A549 (cell line): Measurements from ENCODE around the gene HMG20B. TPM values are rescaled to one million over a fixed set of nuclear protein-coding genes. Genes with fewer than 3 reads are reported as not detected.
A peak's percentile ranks its signal among the peaks of the same experiment; 100 is the strongest.

Source experiments
- ATAC-seq, 2 experiments: fragments of 200-7000 bp in 1 of 2; fragments of >200 bp in 1 of 2; cut with Nextera tagmentation in 1 of 2; cut with Tn5 transposase in 1 of 2; 3 replicates each; pipeline versions ENCODE4 v1.8.0 to v1.9.1; 2018 to 2020; ENCODE audit warnings: mild to moderate bottlenecking in 1 of 2, moderate library complexity in 1 of 2
- CTCF ChIA-PET: fragments of 300-600 bp; sonication (Branson Sonifier 250); formaldehyde crosslinking; extraction: SDS; loops from one replicate; lab custom pipeline; 2021; ENCODE audit warnings: antibody characterized with exemption, inconsistent platforms; lab: Yijun Ruan, JAX
- POLR2A ChIA-PET: fragments of 350-600 bp; formaldehyde crosslinking; extraction: SDS; loops from one replicate; lab custom pipeline; 2021; ENCODE audit warnings: antibody characterized with exemption, inconsistent platforms; lab: Yijun Ruan, JAX
- DNase-seq, 2 experiments: peaks; one replicate each; pipeline versions ENCODE4 v3.0.0 to v3.0.0-alpha.2; 2011 to 2016; ENCODE audit warnings: low read depth in 1 of 2, low spot score in 1 of 2
- FAIRE-seq: peaks from 2 replicates; lab custom pipeline; 2011; peaks lifted over from hg19 to GRCh38; lab: Jason Lieb, UNC
- H3K27ac ChIP-seq, 2 experiments: fragments of >200 bp; sonication (Bioruptor Twin); formaldehyde crosslinking; 3 replicates each; pipeline ENCODE4 v1.5.1; 2016 to 2017
- H3K4me1 ChIP-seq: fragments of >200 bp; sonication (Bioruptor Twin); formaldehyde crosslinking; 3 replicates; pipeline ENCODE4 v1.6.1; 2016
- H3K4me2 ChIP-seq: fragments of >200 bp; sonication (Bioruptor Twin); formaldehyde crosslinking; 3 replicates; pipeline ENCODE4 v1.6.1; 2016
- H3K4me3 ChIP-seq: fragments of >200 bp; sonication (Bioruptor Twin); formaldehyde crosslinking; 3 replicates; pipeline ENCODE4 v1.5.1; 2016
- H3K9me3 ChIP-seq: fragments of >200 bp; sonication (Bioruptor Twin); formaldehyde crosslinking; 3 replicates; pipeline ENCODE4 v1.6.1; 2016
- CBX8 ChIP-seq: fragments of 200-600 bp; sonication (generic); IDR thresholded peaks from 2 replicates; pipeline ENCODE4 v1.6.1; 2016
- CEBPB ChIP-seq, 2 experiments: fragments of >200 bp in 1 of 2; sonication (Bioruptor Twin) in 1 of 2; formaldehyde crosslinking in 1 of 2; IDR thresholded peaks; 2 replicates each; pipeline ENCODE4 v1.6.1; 2012 to 2016
- CTCF ChIP-seq: fragments of >200 bp; sonication (Bioruptor Twin); formaldehyde crosslinking; IDR thresholded peaks from 3 replicates; pipeline ENCODE4 v1.5.1; 2016
- ELK1 ChIP-seq: fragments of 150-350 bp; IDR thresholded peaks from 2 replicates; pipeline ENCODE4 v1.6.1; 2014; ENCODE audit warnings: low read depth, mild to moderate bottlenecking, low read length
- FOSB ChIP-seq: fragments of 250-450 bp; sonication (Bioruptor Pico); IDR thresholded peaks from 2 replicates; pipeline ENCODE4 v1.5.0; 2020; ENCODE audit warnings: mild to moderate bottlenecking, moderate library complexity
- HEYL ChIP-seq: fragments of 250-450 bp; sonication (Bioruptor Pico); IDR thresholded peaks from 2 replicates; pipeline ENCODE4 v1.8.0; 2021; ENCODE audit warnings: mild to moderate bottlenecking, moderate library complexity
- HOXA7 ChIP-seq: fragments of 250-450 bp; sonication (Bioruptor Pico); IDR thresholded peaks from 2 replicates; pipeline ENCODE4 v1.5.0; 2020; ENCODE audit warnings: mild to moderate bottlenecking, moderate library complexity
- KDM5A ChIP-seq: fragments of 200-600 bp; sonication (generic); IDR thresholded peaks from 2 replicates; pipeline ENCODE4 v1.6.1; 2016; ENCODE audit warnings: antibody characterized with exemption, mild to moderate bottlenecking
- MAFK ChIP-seq: fragments of 450-650 bp; IDR thresholded peaks from 2 replicates; pipeline ENCODE4 v1.6.1; 2014; ENCODE audit not compliant: partially characterized antibody
- MAX ChIP-seq: IDR thresholded peaks from 2 replicates; pipeline ENCODE4 v1.6.1; 2012
- MAZ ChIP-seq: fragments of 150-350 bp; IDR thresholded peaks from 2 replicates; pipeline ENCODE4 v1.6.1; 2014; ENCODE audit warnings: antibody characterized with exemption, low read depth, low read length, borderline replicate concordance
- NFE2L2 ChIP-seq: fragments of 150-350 bp; conservative IDR thresholded peaks from 2 replicates; pipeline ENCODE4 v1.6.1; 2014; ENCODE audit warnings: low read length
- NPAS2 ChIP-seq: fragments of 250-450 bp; sonication (Bioruptor Pico); IDR thresholded peaks from 2 replicates; pipeline ENCODE4 v1.8.0; 2022; ENCODE audit warnings: mild to moderate bottlenecking, moderate library complexity, borderline replicate concordance
- REST ChIP-seq: fragments of 200-600 bp; sonication (generic); IDR thresholded peaks from 2 replicates; pipeline ENCODE4 v1.6.1; 2016; ENCODE audit warnings: antibody characterized with exemption, mild to moderate bottlenecking, moderate library complexity
- SMC3 ChIP-seq: fragments of >200 bp; sonication (Bioruptor Twin); formaldehyde crosslinking; IDR thresholded peaks from 3 replicates; pipeline ENCODE4 v1.6.1; 2018; ENCODE audit warnings: inconsistent platforms
- WGBS: methylation state at CpG from one replicate; pipeline ENCODE4 v1.1.6; 2017; ENCODE audit errors: missing lambda C conversion rate; 5-methylcytosine and 5-hydroxymethylcytosine counted together
- polyA plus RNA-seq, 4 experiments: library from polyadenylated mRNA; depleted of rRNA in 3 of 4; stranded (reverse); fragments of >200 nt; fragmentation: RNase III in 1 of 4; extraction: RNeasy Plus Mini Kit Qiagen cat#74134 plus additional on column Dnase treatment in 1 of 4; gene quantifications; 2 replicates in 3 of 4; 3 replicates in 1 of 4; pipeline ENCODE4 v1.2.3, GENCODE V29; 2011 to 2017

The HMG20B gene
- polyA plus RNA-seq, 2 of the 4 experiments (the other 2 are of a cell fraction) = 24.2 to 47.1 TPM

- 0 out of 3 replicates have a peak, but pooled peaks cover 7% of the 10 kb centered on the region for H3K4me1 ChIP-seq
- POLR2A ChIA-PET = no interaction called here
- peak; percentile 75 to 80 for ATAC-seq
- TF ChIP-seq NPAS2 (CRISPR knock-in tag) (no peak), ELK1 (no peak), FOSB (CRISPR knock-in tag) (no peak), CEBPB (IDR thresholded peaks at IDR 0.05) (no peak), NFE2L2 (no peak), KDM5A (no peak), SMC3 (no peak), HOXA7 (no peak)
- H3K4me3 ChIP-seq = no peak overlapping the region
- H3K27ac ChIP-seq = no peak overlapping the region
- H3K9me3 ChIP-seq = no peaks in the 10 kb centered on the region
- CTCF ChIA-PET = no interaction called here
- no peak overlapping the region for H3K4me2 ChIP-seq
- no peak for FAIRE-seq
- WGBS = 100% methylated on average over 2 of the region's 28 CpGs
- DNase-seq = peak in 1 of 2 experiments; percentile 35
Measured at GRCh38 chr19:3599776-3600187, 27.0 kb downstream of the HMG20B start.

GRCh38 chr19:3601021-3601420 lies 28.3 kb downstream of the HMG20B start:
- CTCF ChIA-PET = interaction anchor here (0.7 to 1.1 kb wide), 3 partner anchors 14 to 17 kb away, joined by 3 read pairs; partner anchors contain the start of gene GIPC3
- ATAC-seq = no peak
- H3K4me3 ChIP-seq = no peak overlapping the region
- TF ChIP-seq MAFK (no peak), CTCF (no peak), REST (no peak), HEYL (CRISPR knock-in tag) (no peak), MAZ (no peak), CBX8 (no peak), HOXA7 (no peak)
- TF ChIP-seq, all 56 proteins: peak for 0
- FAIRE-seq (no peak), DNase-seq (no peak)
- 79% methylated on average over 12 of the region's 12 CpGs for WGBS
- no peak overlapping the region for H3K4me2 ChIP-seq
- H3K27ac ChIP-seq = no peak overlapping the region
- POLR2A ChIA-PET = no interaction called here
- peaks cover 8% of the 10 kb centered on the region; the same call in 2 of the 3 replicates for H3K4me1 ChIP-seq
- H3K9me3 ChIP-seq = no peaks in the 10 kb centered on the region

GRCh38 chr19:3603121-3603811 lies 30.5 kb downstream of the HMG20B start:
- ChIA-PET POLR2A (no interaction called here), CTCF (interaction anchor here (1.7 kb wide), 1 partner anchor 12 kb away, joined by 4 read pairs; no protein-coding TSS in a partner anchor)
- DNase-seq (no peak), FAIRE-seq (no peak), ATAC-seq (no peak; a peak in 1 of 6 replicates)
- TF ChIP-seq MAX (no peak), KDM5A (no peak)
- peaks cover 19% of the 10 kb centered on the region for H3K4me1 ChIP-seq
- no peak overlapping the region; the same call in 2 of the 3 replicates for H3K4me2 ChIP-seq
- WGBS = 47% methylated on average over 11 of the region's 23 CpGs
- H3K4me3 ChIP-seq = no peak overlapping the region
- no peaks in the 10 kb centered on the region for H3K9me3 ChIP-seq
- peak overlapping the region in 1 of 2 experiments; percentile 18; a peak in 3 of 6 replicates for H3K27ac ChIP-seq
